GM19238 (cell line): ENCODE data around the gene SMIM22.

Experiments used
- DNase-seq: peaks from one replicate; pipeline ENCODE4 v3.0.0; 2011; ENCODE audit warnings: low spot score; ENCODE audit not compliant: insufficient read length

SMIM22 gene

DNA sequence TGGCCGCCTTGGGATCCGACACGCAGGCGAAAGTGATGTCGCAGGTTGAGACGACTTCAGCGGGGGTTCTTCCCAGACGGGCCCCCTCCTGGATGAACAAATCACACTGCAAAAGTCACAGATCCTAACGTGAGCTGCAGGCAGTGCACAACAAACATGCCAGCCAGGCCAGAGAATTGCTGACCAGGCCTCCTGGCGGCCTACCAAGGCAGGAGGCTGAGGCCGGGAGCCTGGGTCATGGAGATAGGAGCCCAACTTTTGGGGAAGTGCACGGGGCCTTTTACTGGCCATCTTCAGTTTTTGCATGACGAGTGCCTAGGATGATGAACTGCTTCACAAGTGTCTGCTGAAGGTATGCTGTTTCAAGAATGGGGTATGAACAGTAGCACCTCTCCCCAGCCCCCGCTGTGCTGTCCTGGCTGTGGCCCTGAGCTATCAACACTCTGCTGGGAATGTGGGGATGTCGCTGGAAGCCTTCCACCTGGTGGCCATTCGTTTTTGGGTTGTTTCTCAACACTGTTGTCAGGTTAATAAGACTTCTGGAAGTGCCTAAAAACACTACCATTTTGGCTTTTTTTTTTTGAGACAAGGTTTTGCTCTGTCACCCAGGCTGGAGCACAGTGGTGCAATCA lies 19.5 kb downstream of the SMIM22 start:
- DNase-seq = no peak

DNA sequence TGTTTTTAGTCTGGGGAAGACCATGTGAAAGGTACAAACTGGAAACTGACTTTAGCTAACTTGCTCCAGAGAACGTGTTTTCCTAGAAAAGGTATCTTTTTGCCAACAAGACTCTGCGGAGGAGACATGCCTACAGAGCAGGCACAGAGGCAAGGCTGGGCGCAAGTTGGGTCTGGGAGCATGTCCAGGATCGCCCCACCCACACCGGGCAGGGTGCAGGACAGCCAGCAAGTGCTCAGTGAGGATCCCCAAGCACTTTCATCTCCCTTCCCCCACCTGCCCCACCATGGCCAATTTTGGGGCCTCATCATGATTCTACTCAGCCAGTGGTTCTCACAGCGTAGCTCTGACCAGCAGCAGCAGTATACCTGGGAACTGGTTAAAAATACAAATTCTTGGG lies 25.5 kb downstream of the SMIM22 start:
- DNase-seq = no peak

DNA sequence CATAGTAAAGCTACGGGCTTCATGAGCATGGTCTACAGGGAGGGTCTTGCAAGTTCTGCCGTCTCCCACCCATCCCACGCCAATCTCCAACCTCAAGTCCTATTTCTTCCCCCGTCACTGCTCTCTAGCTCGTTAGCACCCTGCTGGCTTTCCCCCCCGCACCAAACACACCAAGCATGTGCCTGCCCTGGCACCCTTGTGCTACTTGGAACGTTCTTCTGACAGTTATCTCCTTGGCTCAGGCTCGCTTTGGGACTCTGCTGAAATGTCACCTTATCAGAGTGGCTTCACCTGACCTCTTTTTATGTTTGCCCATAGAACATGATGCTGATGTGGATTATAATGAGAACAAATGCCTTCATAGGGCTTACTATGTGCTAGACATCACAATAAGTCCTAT lies 30.0 kb downstream of the SMIM22 start:
- no peak for DNase-seq

DNA sequence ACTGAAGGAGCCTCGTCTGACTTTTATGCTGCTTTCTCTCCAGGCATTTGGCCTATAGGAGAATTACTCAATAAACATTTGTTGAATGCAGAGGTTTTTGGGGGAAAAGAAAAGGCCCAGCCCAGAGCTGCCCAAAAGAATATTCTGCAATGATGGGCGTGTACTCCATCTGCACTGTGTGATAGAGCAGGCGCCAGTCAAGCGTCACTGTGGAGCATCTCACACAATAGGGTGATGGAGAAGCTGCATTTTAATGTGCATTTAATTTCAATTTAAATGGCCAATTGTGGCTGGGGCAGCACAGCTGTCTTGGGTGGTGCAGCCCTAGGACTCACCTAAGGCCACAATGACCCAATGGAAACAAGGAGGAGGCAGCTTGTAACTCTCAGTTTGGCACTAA lies 31.4 kb downstream of the SMIM22 start:
- no peak for DNase-seq

DNA sequence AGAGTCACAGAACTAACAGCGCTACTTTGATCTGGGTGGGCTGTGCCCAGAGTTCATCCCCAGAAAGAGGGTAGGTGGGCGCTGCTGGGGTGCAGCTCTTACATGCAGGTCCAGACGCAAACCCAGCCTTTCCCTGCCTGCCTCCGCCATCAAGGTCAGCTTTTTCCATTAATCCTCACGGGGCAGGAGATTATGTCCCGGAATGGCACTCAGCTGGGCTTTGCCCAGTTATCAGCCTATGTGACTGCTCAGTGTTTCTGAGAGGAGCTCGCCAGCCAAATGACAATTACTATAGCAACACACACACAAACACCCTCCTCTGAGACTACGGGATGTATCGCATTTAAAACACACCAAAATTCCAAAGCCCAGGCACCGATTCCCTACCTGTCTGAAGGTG lies 31.8 kb downstream of the SMIM22 start:
- no peak for DNase-seq

DNA sequence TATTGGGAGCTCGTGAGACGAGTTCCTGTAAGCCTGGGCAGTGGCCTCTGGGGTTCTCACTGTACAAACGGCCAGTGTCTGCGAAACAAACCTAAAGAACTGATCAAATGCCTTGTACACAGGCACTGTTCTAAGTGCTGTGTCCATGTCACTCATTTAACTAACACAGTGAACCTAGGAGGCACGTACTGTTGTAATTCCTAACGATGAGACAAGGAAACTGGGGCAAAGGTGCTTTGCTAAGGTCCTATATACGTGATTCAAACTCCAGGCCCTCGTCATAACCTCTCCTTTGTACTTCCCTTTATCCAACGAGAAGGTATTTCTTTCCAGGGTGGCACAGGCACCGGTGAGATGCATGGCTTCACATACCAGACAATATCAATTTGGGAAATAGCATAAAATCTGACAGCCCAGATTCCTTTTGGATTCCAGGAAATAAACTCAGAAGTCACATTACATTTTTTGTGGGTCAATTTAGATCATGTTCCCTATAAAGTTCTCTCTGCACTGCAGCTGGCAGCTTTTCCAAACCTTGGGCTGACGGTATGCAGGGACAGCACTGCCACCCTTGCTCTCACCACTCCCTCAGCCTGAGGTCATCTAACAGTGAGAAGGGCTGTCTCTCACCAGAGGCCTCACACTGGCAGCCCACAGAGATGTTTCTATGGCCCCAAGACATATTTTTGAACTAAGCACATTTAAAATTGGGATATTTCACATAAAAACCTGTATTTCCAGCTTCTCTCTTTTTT lies 33.6 kb downstream of the SMIM22 start:
- no peak for DNase-seq

DNA sequence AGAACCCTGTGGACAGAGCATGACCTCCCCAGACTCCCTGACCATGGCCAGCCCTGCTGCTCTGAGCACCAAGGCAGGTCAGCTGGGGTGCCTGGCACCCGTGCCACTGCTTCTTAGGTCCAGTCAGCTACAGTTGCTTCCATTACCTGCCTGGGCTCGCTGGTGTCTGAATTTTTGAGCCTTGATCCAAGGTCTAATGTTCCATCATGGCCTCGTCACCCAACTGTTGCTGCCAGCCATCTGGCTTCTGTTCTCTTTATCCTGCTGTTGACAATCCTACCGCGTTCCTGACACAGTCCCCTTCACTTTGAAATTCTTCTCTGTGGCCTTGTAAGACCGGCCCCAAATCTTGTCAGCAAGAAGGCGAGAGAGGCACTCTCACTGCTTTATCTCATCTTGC lies 35.2 kb downstream of the SMIM22 start:
- no peak for DNase-seq

DNA sequence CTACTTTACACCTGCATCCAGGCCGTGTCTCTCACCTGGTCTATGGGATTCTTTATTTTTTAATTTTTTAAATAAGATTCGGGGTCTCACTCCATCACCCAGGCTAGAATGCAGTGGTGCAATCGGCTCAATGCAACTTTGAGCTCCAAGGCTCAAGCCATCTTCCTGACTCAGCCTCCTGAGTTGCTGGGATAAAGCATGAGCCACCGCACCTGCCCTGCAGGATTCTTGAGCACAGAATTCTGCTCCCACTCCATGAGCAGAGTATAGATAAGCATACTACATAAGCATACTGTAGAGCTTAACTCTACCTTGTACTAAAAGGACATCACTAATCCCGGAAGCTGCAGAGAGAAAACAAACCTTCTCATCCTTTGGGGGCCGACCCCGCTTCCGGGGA lies 36.4 kb downstream of the SMIM22 start:
- no peak for DNase-seq

DNA sequence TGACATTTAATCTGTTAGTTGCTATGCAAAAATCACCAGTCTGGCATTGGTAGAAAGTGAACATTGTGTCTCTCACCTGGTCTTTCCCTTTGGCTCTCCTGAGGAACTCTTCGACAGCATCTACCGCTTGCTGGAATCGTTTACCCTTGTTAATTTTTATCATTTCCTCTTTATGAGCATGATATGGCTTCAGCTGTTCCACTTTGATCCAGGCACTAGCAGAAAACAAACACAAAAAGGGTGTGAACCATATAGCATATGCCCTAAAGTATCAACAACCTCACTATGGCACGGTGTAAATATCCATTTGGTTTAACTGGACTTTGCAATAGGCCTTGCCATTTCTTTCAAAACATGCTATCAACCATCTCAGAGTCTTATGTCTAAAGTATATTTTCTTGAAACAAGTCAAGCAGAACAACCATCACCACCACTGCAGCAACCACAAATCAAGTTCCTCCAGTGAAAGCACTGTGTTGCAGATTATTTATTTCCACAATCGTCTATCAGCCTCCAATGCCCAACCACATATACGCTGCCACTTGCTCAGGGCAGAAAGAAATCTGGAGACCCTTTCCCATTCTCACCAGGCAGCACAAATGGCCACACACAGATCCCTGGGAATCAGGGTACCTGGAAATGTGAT lies 37.7 kb downstream of the SMIM22 start:
- no peak for DNase-seq

DNA sequence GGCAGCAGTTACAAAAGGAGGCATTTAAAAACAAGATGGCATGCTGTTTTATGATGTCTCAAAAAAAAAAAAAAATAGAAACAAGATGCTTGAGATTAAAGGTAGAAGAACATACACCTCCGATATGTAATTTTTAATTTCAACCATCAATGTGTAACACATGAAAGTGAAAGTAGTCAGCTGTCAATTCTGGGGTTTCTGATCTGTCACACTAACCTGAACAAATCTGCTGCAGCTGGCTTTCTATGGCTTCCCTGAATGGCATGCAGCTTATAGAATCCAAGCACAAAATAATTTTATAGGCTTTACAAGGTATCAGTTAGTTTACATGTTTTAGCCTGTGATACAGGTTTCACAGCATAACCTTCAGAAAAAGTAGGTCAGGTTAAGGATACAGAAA lies 38.4 kb downstream of the SMIM22 start:
- no peak for DNase-seq

DNA sequence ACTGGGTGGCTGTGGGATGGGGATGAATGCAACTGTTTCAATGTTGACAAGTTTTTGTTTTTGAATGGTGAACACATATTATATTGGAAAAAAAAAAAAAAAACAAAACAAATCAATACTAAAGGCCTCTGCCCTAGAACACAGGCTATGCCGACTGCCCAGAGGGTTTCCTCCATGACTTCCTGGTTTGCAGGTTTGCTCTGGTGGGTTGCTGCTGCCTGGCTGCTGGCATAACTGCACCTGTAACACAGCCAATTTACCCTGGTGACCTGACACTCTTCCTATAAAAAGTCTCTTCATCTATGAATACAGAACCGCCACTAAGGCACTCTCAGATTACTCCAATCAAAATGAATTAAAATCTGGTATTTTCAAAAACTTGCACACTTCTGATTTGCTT lies 41.6 kb downstream of the SMIM22 start:
- DNase-seq = no peak

DNA sequence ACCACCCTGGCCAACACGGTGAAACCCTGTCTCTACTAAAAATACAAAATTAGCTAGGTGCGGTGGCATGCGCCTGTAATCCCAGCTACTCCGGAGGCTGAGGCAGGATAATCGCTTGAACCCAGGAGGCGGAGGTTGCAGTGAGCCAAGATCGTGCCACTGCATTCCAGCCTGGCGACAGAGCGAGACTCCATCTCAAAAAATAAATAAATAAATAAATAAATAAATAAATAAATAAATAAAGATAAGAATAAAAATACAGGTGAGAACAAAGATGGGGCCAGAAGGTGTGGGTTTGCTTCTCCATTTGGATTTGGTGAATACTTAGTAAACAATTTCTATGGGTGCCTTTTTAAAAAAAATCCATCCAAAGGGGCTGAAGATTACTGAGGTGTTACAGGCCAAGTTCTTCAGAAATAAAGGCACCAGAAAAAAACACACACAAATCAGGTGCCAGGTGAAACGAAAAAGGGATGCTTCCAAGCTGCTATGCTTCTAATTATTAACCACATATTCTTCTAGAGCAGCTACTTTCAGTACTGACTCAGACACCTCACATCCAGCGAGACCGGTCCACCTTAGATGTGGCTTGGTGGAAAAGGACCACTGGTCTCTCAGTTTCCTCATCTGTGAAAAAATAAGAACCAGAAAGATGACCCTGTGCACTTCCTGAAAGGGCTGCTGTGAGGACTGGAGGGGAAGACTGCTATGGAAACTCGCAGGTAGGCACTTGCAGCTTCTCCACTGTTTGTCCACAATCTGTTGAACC lies 42.7 kb downstream of the SMIM22 start:
- DNase-seq = no peak

DNA sequence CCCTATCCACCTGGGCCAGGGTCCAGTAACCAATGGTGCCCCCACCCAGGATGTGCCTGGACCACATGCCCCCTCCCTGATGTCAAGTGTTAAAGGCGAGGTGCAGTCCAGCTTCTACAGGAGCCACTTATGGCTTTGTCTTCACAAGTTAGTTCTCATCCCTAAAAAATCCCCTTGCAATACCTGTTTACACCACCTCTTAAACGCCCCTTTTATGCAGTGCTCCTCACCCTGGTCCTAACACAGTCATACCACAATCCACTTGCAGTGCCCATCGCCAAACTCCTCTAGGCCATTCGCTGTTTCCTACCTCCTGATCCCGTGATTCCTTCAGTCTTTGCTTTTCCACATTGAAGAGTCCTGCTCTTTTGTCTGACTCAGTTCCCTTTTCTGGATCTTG lies 44.8 kb downstream of the SMIM22 start:
- no peak for DNase-seq

DNA sequence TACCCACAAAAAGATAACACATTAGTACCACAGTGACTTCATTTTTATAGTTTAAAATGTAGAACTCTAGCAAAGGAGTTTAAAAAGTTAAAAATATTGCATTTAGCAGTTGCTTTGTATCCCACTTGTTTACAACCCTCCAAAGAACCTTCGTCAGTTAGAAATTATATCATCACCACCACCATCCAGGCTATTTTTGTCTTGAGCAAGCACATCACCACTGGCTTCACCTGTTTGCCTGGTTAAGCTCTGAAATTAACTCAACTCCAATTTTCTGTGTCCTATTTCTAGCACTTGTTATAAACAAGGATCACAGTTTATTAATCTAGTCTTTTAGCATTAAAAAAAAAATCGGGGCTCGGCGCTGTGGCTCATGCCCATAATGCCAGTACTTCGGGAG lies 45.8 kb downstream of the SMIM22 start:
- no peak for DNase-seq
